ENCODE data around the gene NEURL2.
A peak's percentile ranks its signal among the peaks of the same experiment; 100 is the strongest.
"Not testable (repeated sequence)": the region's sequence is repeated elsewhere in the genome, so short reads cannot be mapped to it uniquely, and the experiment has no call there.

The NEURL2 gene

GRCh38 chr20:45897692-45898091 is 6.7 kb upstream of the NEURL2 start:
- no peak for DNase-seq

- no peak for DNase-seq
These were observed 6.3 kb upstream of the NEURL2 start for GRCh38 chr20:45897289-45897688.

DNA sequence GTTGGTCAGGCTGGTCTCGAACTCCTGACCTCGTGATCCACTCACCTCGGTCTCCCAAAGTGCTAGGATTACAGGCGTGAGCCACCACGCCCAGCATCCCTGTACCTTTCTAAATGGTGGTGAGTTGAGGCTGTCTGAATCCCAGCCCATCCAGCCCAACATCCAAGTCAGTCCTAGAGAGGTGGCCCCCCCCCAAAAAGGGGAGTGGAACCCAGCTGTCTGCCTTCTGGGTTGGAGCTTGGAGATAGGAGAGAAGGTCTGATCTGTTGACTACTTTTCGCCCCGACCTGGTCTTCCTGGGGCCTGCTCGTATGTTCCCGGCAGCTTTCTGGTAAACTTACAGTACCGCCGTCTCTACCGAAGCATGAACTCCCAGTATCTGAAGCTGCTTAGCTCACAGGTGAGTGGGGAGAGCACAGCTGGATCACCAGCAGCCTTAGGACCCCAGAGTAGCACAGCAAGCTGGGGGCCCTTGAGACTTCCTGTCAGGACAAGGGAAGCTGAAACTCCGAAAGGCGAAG is 5.7 kb upstream of the NEURL2 start:
- DNase-seq, result no peak

DNA sequence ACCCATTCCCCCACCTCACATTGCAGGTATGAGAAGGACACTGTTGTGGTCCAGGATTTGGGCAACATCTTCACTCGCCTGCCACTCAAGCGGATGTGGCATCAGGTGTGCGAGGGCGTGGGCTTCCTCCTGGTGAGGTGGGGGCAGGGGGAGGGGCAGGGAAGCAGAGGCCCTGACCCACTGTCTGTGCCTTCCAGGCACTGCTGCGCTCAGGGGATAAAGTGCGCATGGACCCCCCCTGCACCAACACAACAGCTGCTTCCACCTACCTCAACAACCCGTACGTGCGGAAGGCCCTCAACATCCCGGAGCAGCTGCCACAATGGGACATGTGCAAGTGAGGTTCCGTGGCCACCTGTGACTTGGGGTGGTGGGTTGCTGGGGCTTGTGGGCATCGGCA is 3.8 kb upstream of the NEURL2 start:
- no peak for DNase-seq

DNA sequence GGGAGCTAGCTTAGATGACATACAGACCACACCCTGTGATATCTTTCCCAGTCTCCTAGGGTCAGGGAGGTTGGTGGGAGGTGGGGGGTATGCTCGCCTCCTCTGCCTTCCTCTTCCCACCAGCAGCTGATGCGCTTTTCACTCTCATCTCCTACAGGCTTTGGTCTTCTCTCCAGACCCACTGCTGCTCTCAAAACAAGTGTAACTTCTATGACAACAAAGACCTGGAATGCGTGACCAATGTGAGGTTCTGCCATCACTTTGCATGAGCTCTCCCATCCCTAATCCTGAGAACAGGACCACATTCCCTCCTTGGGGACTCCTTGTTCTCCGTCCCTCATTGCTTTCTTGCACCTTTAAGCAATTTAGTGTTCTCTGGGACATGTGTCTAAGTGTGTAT is 2.8 kb upstream of the NEURL2 start:
- DNase-seq, result no peak

GRCh38 chr20:45892828-45893500 is 2.0 kb upstream of the NEURL2 start:
- DNase-seq, result no peak

GRCh38 chr20:45892049-45892825 is 1.2 kb upstream of the NEURL2 start:
- DNase-seq, result no peak

DNA sequence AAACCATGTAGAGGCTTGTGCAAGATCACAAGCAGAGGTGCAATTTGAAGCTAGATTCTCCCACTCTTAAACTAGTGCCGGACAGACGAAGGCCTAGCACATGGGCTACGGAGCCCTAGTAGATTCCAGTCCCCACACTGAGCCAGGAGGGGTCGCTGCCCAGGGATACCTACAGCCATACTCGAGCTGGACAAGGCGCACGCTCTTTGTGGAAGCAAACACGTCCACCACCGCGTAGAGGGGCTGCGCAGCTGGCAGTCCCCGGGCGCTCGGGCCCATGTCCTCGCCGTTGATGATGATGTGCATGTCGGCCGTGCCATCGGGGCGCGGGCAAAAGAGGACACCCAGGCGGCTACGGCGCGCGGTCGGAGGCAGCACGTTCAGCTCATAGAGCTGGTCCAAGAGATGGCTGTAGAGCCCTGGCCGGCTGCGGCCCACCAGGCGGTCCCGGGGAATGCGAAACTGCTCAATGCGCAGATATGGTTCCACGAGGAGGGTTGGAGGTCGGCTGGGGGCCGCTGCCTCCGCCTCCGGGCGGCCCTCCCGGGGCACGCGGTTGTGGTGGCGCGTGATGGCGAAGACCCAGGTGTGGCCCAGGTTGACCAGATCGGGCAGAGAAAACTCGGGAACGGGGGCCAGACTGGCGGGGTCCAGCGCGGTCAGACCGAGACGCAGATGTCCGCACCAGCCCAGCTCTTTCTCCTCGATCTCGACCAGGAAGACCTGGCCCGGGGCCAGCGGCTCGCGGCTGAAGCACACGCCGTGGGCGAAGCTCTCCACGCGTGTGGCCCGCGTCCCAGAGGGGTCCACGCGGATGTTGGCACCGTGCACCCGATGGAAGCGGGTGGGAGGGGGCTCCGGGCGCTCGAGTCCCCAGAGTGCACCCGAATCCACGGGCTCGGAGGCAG is 677 bp downstream of the NEURL2 start:
- DNase-seq, result no peak

DNA sequence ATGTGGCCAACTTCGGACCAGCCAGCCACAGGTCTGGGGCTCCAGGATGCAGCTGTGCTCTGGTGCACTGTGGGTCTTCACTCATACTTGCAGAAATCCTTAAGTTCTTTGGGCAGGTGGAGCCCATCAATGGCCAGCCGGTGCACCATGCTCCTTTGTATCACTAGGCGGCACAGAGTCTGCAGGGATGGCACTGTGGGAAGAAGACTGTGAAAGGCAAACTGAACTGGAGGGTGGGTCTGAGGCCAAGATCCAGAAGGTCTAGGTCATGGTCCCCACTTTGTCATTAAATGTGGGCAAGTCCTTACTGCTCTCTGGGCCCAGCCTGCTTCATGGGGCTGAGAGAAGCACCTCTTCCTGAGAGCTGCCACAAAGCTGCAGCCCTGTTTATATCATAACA is 2.3 kb downstream of the NEURL2 start:
- DNase-seq, result no peak

DNA sequence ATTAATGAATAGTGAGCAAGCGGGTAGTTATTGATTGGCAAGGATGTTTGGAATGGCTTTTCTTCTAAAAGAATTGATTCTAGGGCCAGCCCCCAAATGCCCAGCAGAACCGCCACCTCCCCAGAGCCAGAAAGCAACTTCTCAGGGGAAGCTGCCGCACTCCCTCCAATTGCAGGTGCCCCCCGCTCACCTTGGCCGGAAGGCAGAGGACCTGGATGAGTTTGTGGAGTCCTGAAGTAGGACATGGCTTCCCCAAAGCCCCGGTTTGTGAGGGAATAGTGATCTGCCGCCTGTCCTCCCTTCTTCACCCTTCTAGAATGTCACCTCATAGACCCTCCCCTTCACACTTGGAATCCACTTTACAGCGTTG is 3.7 kb downstream of the NEURL2 start, which contains the start of gene SPATA25:
Gene SPATA25 (minus strand): TSS at position 277 of the 370 bp plus-strand sequence. CDS start 32 bp downstream, at position 245.
- DNase-seq, result no peak

DNA sequence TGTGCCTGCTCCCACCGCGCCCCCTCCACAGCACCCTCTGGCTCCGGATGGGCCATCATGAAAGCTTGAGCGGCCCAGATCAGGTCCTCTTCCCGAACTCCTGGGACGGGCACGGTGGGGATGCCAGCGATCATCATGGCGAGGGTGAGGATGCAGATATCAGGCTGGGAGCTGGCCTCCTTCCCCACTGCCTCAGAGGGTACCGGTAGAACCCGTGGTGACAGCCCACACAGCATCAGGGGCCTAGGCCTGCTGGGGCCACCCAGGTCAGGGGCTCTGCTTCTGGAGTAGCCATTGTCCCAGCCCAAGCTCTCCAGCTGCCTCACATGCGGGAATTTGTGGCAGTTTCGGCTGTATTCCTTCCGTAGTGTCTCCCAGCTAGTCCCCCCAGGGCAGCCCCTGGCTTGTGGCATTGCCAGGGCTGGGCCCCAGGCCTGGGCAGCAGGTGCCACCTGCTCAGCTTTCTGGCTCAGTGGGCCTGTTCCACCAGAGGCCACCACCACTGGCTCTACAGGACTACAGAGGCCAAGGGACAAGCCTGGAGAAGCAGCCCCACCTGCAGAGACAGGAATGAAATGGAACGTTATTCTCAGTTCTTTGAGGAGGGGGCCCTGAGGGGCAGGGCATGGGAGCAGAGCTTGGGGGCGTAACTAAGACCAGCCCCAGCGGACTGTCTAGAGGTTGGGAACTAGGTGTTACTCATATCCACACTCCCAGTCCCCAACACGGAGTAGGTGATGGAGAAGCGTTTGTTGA is 4.2 kb downstream of the NEURL2 start:
- DNase-seq, result no peak

DNA sequence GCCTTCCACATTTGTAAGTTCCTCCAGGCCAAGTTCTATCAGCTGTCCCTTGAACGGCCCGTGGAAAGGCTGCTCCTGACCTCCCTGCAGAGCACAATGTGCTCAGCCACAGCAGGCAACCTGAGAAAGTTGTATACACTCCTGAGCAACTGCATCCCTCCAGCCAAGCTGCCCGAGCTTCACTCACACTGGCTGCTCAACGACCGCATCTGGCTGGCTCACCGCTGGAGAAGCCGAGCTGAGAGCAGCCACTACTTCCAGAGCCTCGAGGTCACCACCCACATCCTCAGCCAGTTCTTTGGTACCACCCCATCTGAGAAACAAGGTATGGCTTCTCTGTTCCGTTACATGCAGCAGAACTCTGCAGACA is 7.9 kb downstream of the NEURL2 start:
- DNase-seq, result no peak

DNA sequence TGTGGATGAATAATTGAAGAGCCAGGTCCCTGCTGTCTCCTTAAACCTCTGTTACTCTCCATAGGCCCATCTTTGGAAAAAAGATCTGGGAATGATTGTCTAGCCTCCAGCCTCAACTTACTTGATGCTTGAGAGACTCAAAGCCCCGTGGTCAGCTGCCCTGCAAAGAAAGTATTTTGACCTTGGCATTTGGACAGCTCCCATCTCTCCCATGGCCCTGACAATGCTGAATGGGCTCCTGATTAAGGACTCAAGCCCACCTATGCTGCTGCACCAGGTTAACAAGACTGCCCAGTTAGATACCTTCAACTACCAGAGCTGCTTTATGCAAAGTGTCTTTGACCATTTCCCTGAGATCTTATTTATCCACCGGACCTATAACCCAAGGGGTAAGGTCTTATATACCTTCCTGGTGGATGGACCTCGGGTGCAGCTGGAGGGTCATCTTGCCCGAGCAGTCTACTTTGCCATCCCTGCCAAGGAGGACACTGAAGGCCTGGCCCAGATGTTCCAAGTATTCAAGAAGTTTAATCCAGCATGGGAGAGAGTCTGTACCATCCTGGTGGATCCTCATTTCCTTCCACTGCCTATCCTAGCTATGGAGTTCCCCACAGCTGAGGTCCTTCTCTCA is 8.4 kb downstream of the NEURL2 start:
- no peak for DNase-seq

DNA sequence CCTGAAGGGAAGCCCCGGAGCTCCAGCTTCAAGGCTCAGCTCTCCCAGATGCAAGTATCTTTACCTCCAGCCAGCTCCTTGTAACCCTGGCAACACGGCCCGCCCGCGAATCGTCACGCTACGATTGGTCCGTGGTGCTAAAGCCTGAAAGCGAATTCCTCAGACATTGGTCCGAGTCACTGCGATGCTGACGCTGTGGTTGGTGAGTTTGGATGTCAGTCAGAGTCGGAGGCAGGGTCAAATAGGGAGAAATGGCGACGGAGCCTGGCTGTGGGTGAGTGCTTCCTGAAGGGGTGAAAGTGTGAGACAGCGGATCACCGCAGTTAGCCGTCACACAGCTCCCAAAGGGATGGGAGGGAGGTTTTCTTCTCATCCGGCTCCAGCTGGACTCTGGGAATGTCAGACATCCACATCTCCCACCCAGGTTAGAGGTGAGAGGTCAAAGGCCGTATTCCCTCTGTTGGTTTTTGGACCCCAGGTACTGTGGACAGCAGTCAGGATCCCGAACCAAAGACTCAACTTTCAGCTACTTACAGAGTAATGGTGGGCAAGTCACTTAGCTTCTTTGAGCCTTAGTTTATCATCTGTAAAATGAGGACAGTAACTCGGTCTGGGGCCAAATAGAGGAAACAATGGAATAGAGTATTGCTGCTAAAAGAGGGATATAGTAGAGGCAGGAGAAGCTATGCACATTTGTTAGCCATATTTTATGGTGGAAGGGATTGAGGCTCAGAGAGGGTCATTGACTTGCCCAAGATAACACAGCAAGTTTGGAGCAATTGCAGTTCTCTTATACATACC is 9.8 kb downstream of the NEURL2 start, which contains the start of gene ZSWIM1:
Gene ZSWIM1 (plus strand): TSS at position 240 of the 801 bp plus-strand sequence. CDS start 1,366 bp downstream, outside the sequence.
- DNase-seq, result peak; percentile 96

DNA sequence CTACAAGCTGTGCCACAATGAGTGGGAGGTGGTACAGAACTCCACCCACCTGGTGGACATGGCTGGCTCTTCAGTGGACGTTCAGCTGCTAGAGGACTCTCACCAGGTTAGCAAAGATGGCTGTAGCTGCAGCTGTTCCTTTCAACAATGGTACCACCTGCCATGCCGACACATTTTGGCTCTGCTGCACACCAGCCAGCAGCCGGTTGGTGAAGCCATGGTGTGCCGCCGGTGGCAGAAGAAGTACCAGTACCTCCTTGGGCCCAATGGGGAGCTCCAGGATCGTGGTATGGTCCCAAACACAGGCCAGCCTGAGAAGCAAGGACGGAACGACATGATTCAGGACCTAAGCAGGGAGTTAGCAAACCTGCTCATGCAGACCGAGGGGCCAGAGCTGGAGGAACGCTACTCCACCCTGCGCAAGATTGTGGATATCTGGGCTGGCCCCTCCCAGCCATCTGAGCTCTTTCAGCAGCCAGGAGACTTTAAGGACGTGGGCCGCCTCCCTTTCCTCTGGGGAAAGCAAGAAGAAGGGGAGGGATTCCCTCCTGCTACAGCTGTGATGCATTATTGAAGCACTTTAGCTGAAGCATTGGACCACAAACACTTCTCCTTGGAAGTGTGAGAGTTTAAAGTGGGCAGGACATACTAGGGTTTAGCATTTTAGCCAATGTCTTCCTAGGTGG is 12.8 kb downstream of the NEURL2 start:
- DNase-seq, result no peak

- no peak for DNase-seq
These were observed 16.4 kb downstream of the NEURL2 start for GRCh38 chr20:45874576-45874975.

DNA sequence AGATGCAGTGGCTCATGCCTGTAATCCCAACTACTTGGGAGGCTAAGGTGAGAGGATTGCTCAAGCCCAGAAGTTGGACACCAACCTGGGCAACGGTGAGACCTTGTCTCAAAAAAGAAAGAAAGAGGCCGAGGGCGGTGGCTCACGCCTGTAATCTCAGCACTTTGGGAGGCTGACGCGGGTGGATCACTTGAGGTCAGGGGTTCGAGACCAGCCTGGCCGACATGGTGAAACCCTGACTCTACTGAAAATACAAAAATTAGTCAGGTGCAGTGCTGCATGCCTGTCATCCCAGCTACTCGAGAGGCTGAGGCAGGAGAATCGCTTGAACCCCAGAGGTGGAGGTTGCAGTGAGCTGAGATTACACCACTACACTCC is 16.9 kb downstream of the NEURL2 start:
- not testable (repeated sequence) for DNase-seq

DNA sequence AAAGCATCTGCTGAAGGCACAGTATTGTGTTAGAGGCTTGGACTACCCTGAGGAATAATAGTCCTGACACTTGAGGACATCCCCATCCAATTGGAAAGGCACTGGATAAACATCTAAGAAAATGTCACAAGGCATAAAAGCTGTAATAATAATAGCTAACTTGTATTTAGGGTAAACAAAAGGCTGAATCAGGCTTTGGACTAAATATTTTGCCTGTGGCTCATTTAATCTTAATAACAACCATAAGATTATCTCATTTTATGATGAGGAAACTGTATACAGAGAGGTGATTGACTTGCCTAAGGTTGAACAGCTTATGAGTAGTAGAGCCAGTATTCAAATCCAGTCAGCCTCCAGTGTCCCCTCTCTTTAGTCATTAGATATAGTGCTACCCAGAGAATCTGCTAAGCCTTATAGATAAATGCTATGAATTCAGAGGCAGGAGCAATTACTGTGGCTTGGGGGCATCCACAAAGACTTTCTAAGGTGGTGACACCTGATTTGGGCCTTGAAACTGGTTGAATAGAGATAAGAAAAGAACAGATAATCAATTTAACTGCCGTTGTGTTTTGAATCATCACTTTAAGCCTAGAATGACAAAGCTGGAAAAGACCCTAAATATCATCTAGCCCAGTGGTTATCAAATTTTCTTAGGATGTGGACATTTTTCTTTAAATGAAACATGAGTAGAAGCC is 17.5 kb downstream of the NEURL2 start:
- DNase-seq, result no peak

- DNase-seq, result no peak
These were observed 18.4 kb downstream of the NEURL2 start for GRCh38 chr20:45872626-45873025.

- DNase-seq, result no peak
These were observed 23.2 kb downstream of the NEURL2 start for GRCh38 chr20:45867819-45868176.
